Spleen (tissue), 11 donors: Measurements from ENCODE around the gene BCL6. TPM values are rescaled to one million over a fixed set of nuclear protein-coding genes. Genes with fewer than 3 reads are reported as not detected.
A peak's percentile ranks its signal among the peaks of the same experiment; 100 is the strongest.

Experiments
- DNase-seq: peaks from one replicate; pipeline ENCODE4 v3.0.0-alpha.2; 2020
- H3K27ac ChIP-seq, 8 donors: fragments of 200-600 bp; sonication (generic) in 7 of 8; 1 replicate in 4 of 8; 2 replicates in 4 of 8; pipeline versions ENCODE4 v1.5.0 to v1.8.0; 2016 to 2021; ENCODE audit warnings: inconsistent platforms in 4 of 8, mild to moderate bottlenecking in 4 of 8, moderate library complexity in 1 of 8
- H3K27me3 ChIP-seq, 7 donors: fragments of 200-600 bp; sonication (generic) in 6 of 7; replicated peaks in 1 of 7; 1 replicate in 4 of 7; 2 replicates in 3 of 7; pipeline versions ENCODE4 v1.5.0 to v1.8.0; 2016 to 2021; ENCODE audit warnings: inconsistent platforms in 3 of 7, mild to moderate bottlenecking in 1 of 7
- H3K36me3 ChIP-seq, 6 donors: fragments of 200-600 bp; sonication (generic) in 5 of 6; 1 replicate in 4 of 6; 2 replicates in 2 of 6; pipeline versions ENCODE4 v1.5.0 to v1.8.0; 2016 to 2021; ENCODE audit warnings: inconsistent platforms in 2 of 6
- H3K4me1 ChIP-seq, 6 donors: fragments of 200-600 bp; sonication (generic) in 5 of 6; 1 replicate in 3 of 6; 2 replicates in 3 of 6; pipeline versions ENCODE4 v1.5.0 to v1.8.0; 2016 to 2021; ENCODE audit warnings: inconsistent platforms in 3 of 6
- H3K4me3 ChIP-seq, 8 donors: fragments of 200-600 bp; sonication (generic) in 7 of 8; 1 replicate in 4 of 8; 2 replicates in 4 of 8; pipeline versions ENCODE4 v1.5.0 to v1.8.0; 2016 to 2021; ENCODE audit warnings: inconsistent platforms in 4 of 8, mild to moderate bottlenecking in 4 of 8, moderate library complexity in 2 of 8
- H3K9me3 ChIP-seq, 8 donors: fragments of 200-600 bp; sonication (generic) in 7 of 8; 1 replicate in 4 of 8; 2 replicates in 4 of 8; pipeline versions ENCODE4 v1.5.0 to v1.8.0; 2016 to 2021; ENCODE audit warnings: inconsistent platforms in 4 of 8
- CTCF ChIP-seq, 11 experiments: fragments of 200-600 bp in 7 of 11; fragments of 450-650 bp in 4 of 11; sonication (generic) in 4 of 11; IDR thresholded peaks in 8 of 11; conservative IDR thresholded peaks in 3 of 11; 1 replicate in 7 of 11; 2 replicates in 4 of 11; pipeline versions ENCODE4 v1.4.0 to v1.8.0; 2016 to 2021; ENCODE audit warnings: antibody characterized with exemption in 11 of 11, inconsistent platforms in 4 of 11, mild to moderate bottlenecking in 1 of 11
- POLR2A ChIP-seq, 3 donors: fragments of 450-650 bp; IDR thresholded peaks; one replicate each; pipeline ENCODE4 v1.5.1; 2017; ENCODE audit warnings: antibody characterized with exemption in 3 of 3, mild to moderate bottlenecking in 1 of 3
- POLR2AphosphoS5 ChIP-seq, 3 donors: sonication (generic); formaldehyde crosslinking; IDR thresholded peaks; one replicate each; pipeline ENCODE4 v1.5.1; 2017; ENCODE audit warnings: antibody characterized with exemption in 3 of 3
- WGBS, 5 donors: extraction: QIAGEN DNeasy Blood & Tissue Kit in 3 of 5; methylation state at CpG; one replicate each; pipeline versions ENCODE4 v1.1.5 to v1.1.7; 2013 to 2018; 5-methylcytosine and 5-hydroxymethylcytosine counted together
- intact Hi-C: fragments of 100-400 bp; cut with DNase I; formaldehyde crosslinking; loops from one replicate; pipeline ENCODE4 v1.15.0; 2023; ENCODE audit warnings: low total_unique reads
- polyA plus RNA-seq, 3 donors: library from polyadenylated mRNA; stranded (reverse); fragments of 200-250 nt; gene quantifications; one replicate each; pipeline ENCODE4 v1.2.1, GENCODE V29; 2013
- total RNA-seq, 7 donors: library from RNA; depleted of rRNA in 3 of 7; stranded (reverse); fragments of >200 nt in 3 of 7; fragmentation: NEBNext Ultra II Directional in 4 of 7; extraction: Animal tissue kit (Norgen Biotek cat#: 25700) in 4 of 7; gene quantifications; one replicate each; pipeline versions ENCODE4 v1.1.0 to v1.2.1, GENCODE V29; 2016 to 2021
- donor health status: healthy with polysubstance abuse.
- donor health status: DM: no; HTN: no; CAD: no; lungs with moderate emphysema.
- donor health status: DM: no; HTN: no; CAD: no.
- donor health status: Bipolar disorder and iron deficiency.
- donor health status: healthy.
- donor health status: DM: no; HTN: no; CAD: no.
- donor health status: DM: yes; HTN: yes; CAD: no.

BCL6 gene
- total and polyA plus RNA-seq, 10 donors, result 9.5 to 444 (median 132) TPM

- Histone ChIP-seq H3K9me3 (no peaks in the 10 kb centered on the region), H3K27me3 (no peaks in the 10 kb centered on the region)
- 95 to 97% (median 95%) methylated on average over 11 to 12 of the region's 12 CpGs for WGBS, 5 donors
Measured at GRCh38 chr3:187729598-187729997, 15.7 kb downstream of the BCL6 start.

GRCh38 chr3:187728940-187729583 lies 16.2 kb downstream of the BCL6 start:
- TF ChIP-seq POLR2A (IDR thresholded peaks at IDR 0.05) (no peak), POLR2AphosphoS5 (IDR thresholded peaks at IDR 0.05) (peak in 2 of 3 donors; percentile 23 to 65)
- no peak for DNase-seq
- Histone ChIP-seq H3K4me1 (no peaks in the 10 kb centered on the region), H3K27me3 (no peaks in the 10 kb centered on the region), H3K27ac (no peak overlapping the region), H3K4me3 (no peak overlapping the region), H3K9me3 (no peaks in the 10 kb centered on the region), H3K36me3 (peaks cover 9 to 100% (median 98%) of the 10 kb centered on the region in 6 donors)
- intact Hi-C loops, result no loop called here
- 89 to 97% (median 93%) methylated on average over 12 to 13 of the region's 13 CpGs for WGBS, 5 donors

More at GRCh38 chr3:187729598-187729997, 15.7 kb downstream of the BCL6 start:
- Histone ChIP-seq H3K4me3 (no peak overlapping the region), H3K27ac (no peak overlapping the region), H3K36me3 (peaks cover 9 to 100% (median 97%) of the 10 kb centered on the region in 6 donors), H3K4me1 (peaks cover 0 to 5% (median 0%) of the 10 kb centered on the region in 6 donors)
- intact Hi-C loops, result no loop called here
- no peak for TF ChIP-seq POLR2AphosphoS5 (IDR thresholded peaks at IDR 0.05)
- no peak for TF ChIP-seq CTCF (IDR thresholded peaks at IDR 0.05 in 8 of 11, conservative IDR thresholded peaks at IDR 0.05 in 3 of 11)
- no peak for TF ChIP-seq POLR2A (IDR thresholded peaks at IDR 0.05)
- no peak for DNase-seq

- intact Hi-C loops, result no loop called here
- TF ChIP-seq POLR2A (IDR thresholded peaks at IDR 0.05) (no peak), POLR2AphosphoS5 (IDR thresholded peaks at IDR 0.05) (peak in 2 of 3 donors; percentile 20 to 63)
- Histone ChIP-seq H3K27ac (no peak overlapping the region), H3K36me3 (peaks cover 9 to 100% (median 99%) of the 10 kb centered on the region in 6 donors), H3K9me3 (no peaks in the 10 kb centered on the region), H3K4me1 (no peaks in the 10 kb centered on the region), H3K4me3 (no peak overlapping the region), H3K27me3 (no peaks in the 10 kb centered on the region)
- 91 to 98% (median 95%) methylated on average over 8 of the region's 8 CpGs for WGBS, 5 donors
- DNase-seq, result no peak
Measured at GRCh38 chr3:187728248-187728647, 17.0 kb downstream of the BCL6 start.

GRCh38 chr3:187726564-187726963 lies 18.7 kb downstream of the BCL6 start:
- 93 to 96% (median 94%) methylated on average over 11 to 13 of the region's 13 CpGs for WGBS, 5 donors
- H3K27ac ChIP-seq, result no peak overlapping the region
- TF ChIP-seq POLR2AphosphoS5 (IDR thresholded peaks at IDR 0.05), result peak in 2 of 3 donors; percentile 10 to 61
- TF ChIP-seq CTCF (IDR thresholded peaks at IDR 0.05 in 8 of 11, conservative IDR thresholded peaks at IDR 0.05 in 3 of 11), result no peak
- TF ChIP-seq POLR2A (IDR thresholded peaks at IDR 0.05), result no peak
- H3K4me1 ChIP-seq, result no peaks in the 10 kb centered on the region
- intact Hi-C loops, result no loop called here
- peaks cover 9 to 100% (median 100%) of the 10 kb centered on the region in 6 donors for H3K36me3 ChIP-seq
- no peak overlapping the region for H3K4me3 ChIP-seq
- no peaks in the 10 kb centered on the region for H3K27me3 ChIP-seq
- DNase-seq, result no peak
- H3K9me3 ChIP-seq, result no peaks in the 10 kb centered on the region

GRCh38 chr3:187725653-187726370 lies 19.5 kb downstream of the BCL6 start:
- DNase-seq, result no peak
- Histone ChIP-seq H3K9me3 (no peaks in the 10 kb centered on the region), H3K27ac (no peak overlapping the region), H3K27me3 (no peaks in the 10 kb centered on the region), H3K36me3 (peaks cover 9 to 100% (median 100%) of the 10 kb centered on the region in 6 donors), H3K4me1 (no peaks in the 10 kb centered on the region), H3K4me3 (no peak overlapping the region)
- WGBS, 5 donors, result 88 to 95% (median 93%) methylated on average over 7 of the region's 7 CpGs
- TF ChIP-seq POLR2A (IDR thresholded peaks at IDR 0.05) (no peak), CTCF (IDR thresholded peaks at IDR 0.05 in 8 of 11, conservative IDR thresholded peaks at IDR 0.05 in 3 of 11) (no peak), POLR2AphosphoS5 (IDR thresholded peaks at IDR 0.05) (no peak)
- intact Hi-C loops, result no loop called here
